Osteocyte (in vitro differentiated cells): ENCODE measurements around the gene PTTG1. TPM values are rescaled to one million over a fixed set of nuclear protein-coding genes. Genes with fewer than 3 reads are reported as not detected.

ENCODE experiments used
- DNase-seq: peaks from one replicate; pipeline ENCODE4 v3.0.0; 2021; ENCODE audit warnings: mixed read lengths; ENCODE audit not compliant: unreplicated experiment; ENCODE audit errors: extremely low spot score
- H3K27ac Mint-ChIP-seq: one replicate; pipeline ENCODE4 v1.8.0; 2021; ENCODE audit warnings: mild to moderate bottlenecking, mixed read lengths; ENCODE audit not compliant: unreplicated experiment
- H3K27me3 Mint-ChIP-seq: one replicate; pipeline ENCODE4 v1.8.0; 2021; ENCODE audit warnings: mixed read lengths; ENCODE audit not compliant: unreplicated experiment
- H3K36me3 Mint-ChIP-seq: one replicate; pipeline ENCODE4 v1.8.0; 2021; ENCODE audit warnings: mixed read lengths; ENCODE audit not compliant: unreplicated experiment
- H3K4me1 Mint-ChIP-seq: one replicate; pipeline ENCODE4 v1.8.0; 2021; ENCODE audit warnings: mixed read lengths; ENCODE audit not compliant: unreplicated experiment
- H3K4me3 Mint-ChIP-seq: one replicate; pipeline ENCODE4 v1.8.0; 2021; ENCODE audit warnings: mild to moderate bottlenecking, moderate library complexity, mixed read lengths; ENCODE audit not compliant: unreplicated experiment
- H3K9me3 Mint-ChIP-seq: one replicate; pipeline ENCODE4 v1.8.0; 2021; ENCODE audit warnings: mixed read lengths; ENCODE audit not compliant: unreplicated experiment
- CTCF ChIP-seq: fragments of 200-600 bp; sonication (generic); IDR thresholded peaks from 2 replicates; pipeline ENCODE4 v1.5.0; 2021; ENCODE audit warnings: antibody characterized with exemption, mild to moderate bottlenecking, moderate library complexity
- total RNA-seq: library from RNA; stranded (reverse); gene quantifications from 2 replicates; pipeline ENCODE4 v1.2.1, GENCODE V29; 2021

PTTG1 gene
- total RNA-seq, 1 donor from 2014 or later: 20.7 TPM

- H3K27me3 Mint-ChIP-seq: no peaks in the 10 kb centered on the region
- no peak for TF ChIP-seq CTCF
- H3K9me3 Mint-ChIP-seq: peaks cover 20% of the 10 kb centered on the region
- no peak overlapping the region for H3K27ac Mint-ChIP-seq
- H3K4me3 Mint-ChIP-seq: no peak overlapping the region
- H3K36me3 Mint-ChIP-seq: peaks cover 12% of the 10 kb centered on the region
- H3K4me1 Mint-ChIP-seq: no peaks in the 10 kb centered on the region
- DNase-seq: no peak
These were observed 36.2 kb upstream of the PTTG1 start for GRCh38 chr5:160385496-160385895.

GRCh38 chr5:160387445-160387844, 34.2 kb upstream of the PTTG1 start:
- no peaks in the 10 kb centered on the region for H3K27me3 Mint-ChIP-seq
- H3K27ac Mint-ChIP-seq: no peak overlapping the region
- H3K9me3 Mint-ChIP-seq: peaks cover 20% of the 10 kb centered on the region
- no peaks in the 10 kb centered on the region for H3K4me1 Mint-ChIP-seq
- peaks cover 15% of the 10 kb centered on the region for H3K36me3 Mint-ChIP-seq
- DNase-seq: no peak
- TF ChIP-seq CTCF: no peak
- no peak overlapping the region for H3K4me3 Mint-ChIP-seq

GRCh38 chr5:160390787-160391696, 30.6 kb upstream of the PTTG1 start:
- Mint-ChIP-seq H3K27me3 (no peaks in the 10 kb centered on the region), H3K4me3 (no peak overlapping the region), H3K9me3 (peaks cover 20% of the 10 kb centered on the region), H3K36me3 (peaks cover 15% of the 10 kb centered on the region), H3K27ac (no peak overlapping the region), H3K4me1 (no peaks in the 10 kb centered on the region)
- DNase-seq: no peak
- peak; percentile 64 for TF ChIP-seq CTCF

GRCh38 chr5:160395111-160395510, 26.5 kb upstream of the PTTG1 start:
- DNase-seq: no peak
- Mint-ChIP-seq H3K4me1 (peaks cover 20% of the 10 kb centered on the region), H3K4me3 (no peak overlapping the region), H3K9me3 (no peaks in the 10 kb centered on the region), H3K27me3 (no peaks in the 10 kb centered on the region), H3K36me3 (peaks cover 6% of the 10 kb centered on the region), H3K27ac (no peak overlapping the region)
- no peak for TF ChIP-seq CTCF

GRCh38 chr5:160397492-160397891, 24.2 kb upstream of the PTTG1 start:
- DNase-seq: no peak
- no peak overlapping the region for H3K4me3 Mint-ChIP-seq
- no peak overlapping the region for H3K27ac Mint-ChIP-seq
- peaks cover 9% of the 10 kb centered on the region for H3K36me3 Mint-ChIP-seq
- no peaks in the 10 kb centered on the region for H3K27me3 Mint-ChIP-seq
- no peaks in the 10 kb centered on the region for H3K9me3 Mint-ChIP-seq
- H3K4me1 Mint-ChIP-seq: peaks cover 22% of the 10 kb centered on the region
- TF ChIP-seq CTCF: no peak
